ENCODE data around the gene CTBP2.
A peak's percentile ranks its signal among the peaks of the same experiment; 100 is the strongest.
"Not testable (repeated sequence)": the region's sequence is repeated elsewhere in the genome, so short reads cannot be mapped to it uniquely, and the experiment has no call there.

CTBP2 gene

DNA sequence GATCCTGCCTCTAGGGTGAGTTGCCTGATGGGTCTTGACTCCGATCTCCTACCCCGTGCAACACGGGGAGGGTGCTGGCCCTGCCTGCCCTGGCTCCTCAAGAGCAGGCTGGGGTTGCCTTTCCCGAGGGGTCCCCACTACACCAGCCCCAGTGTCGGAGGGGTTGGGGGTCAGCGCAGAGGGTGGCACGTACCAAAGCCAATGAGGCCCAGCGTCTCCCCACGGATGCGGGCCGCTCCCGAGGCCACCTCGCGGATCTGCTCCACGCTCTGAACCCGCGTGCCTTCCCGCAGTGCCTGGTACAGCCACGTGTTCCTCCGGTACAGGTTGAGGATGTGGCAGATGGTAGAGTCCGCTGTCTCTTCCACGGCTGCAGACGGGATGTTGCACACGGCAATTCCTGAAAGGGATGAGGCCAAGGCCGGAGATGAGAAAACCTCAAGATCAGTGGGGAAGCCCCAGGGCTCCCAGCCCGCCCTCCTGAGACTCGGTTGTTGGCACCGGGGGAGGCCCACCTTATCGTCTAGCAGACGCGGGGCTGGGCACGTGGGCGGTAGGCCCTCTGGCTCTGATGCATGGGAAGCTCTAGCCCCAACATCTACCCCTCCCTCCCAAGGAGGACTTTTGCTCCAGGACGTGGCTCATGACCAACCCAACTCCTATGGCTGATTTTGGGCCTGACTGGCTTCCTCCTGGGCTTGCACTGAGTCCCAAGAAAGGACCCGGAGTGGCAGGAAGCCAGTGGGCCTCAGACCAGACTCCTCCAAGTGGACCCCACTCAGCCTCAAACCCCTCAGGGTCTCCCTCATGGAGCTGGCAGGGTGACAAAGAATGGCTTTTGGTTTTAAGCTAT is 162.4 kb downstream of the CTBP2 start:
- no peak for DNase-seq
- in situ Hi-C loops (cut with MboI; ENCODE audit: low pct_unique_long_range_greater_than_20kb, low sequenced_read_pairs) = no loop called here

DNA sequence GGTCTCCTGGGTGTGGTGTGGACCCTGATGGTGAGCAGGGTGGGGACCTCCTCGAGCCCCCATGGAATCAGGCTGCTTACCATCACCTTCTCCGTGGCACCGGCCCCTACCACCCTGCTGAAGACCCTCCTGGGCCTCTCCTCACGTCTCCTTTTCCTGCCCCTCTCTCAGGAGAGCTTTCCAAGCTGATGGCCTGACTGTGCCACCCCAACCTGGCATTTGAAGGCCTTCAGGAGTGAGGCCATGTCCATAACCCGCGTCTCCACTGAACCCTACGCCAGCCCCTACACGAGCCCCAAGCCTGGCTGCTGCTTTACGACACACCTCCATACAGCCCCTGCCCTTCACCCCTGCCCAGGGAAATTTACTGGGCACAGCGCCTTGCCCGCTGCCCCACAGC is 163.1 kb downstream of the CTBP2 start:
- in situ Hi-C loops (cut with MboI; ENCODE audit: low pct_unique_long_range_greater_than_20kb, low sequenced_read_pairs) = no loop called here
- no peak for DNase-seq

DNA sequence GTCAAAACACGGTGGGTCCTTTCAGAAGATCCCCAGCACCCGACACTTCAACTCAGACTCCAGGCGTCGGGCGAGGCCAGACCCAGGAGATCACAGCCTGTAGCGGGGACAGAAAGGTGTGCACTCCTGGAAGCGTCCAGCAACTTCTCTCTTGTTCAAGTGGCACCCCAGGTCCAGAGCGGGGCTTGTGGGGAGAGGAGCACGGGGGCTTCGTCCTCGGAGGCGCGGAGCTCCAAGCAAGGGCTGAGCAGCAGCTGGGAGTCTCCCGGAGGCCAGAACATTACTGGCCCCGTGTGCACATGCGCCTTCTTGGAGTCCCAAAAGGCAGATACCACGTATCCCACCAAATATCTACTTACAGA is 163.5 kb downstream of the CTBP2 start:
- in situ Hi-C loops (cut with MboI; ENCODE audit: low pct_unique_long_range_greater_than_20kb, low sequenced_read_pairs) = no loop called here

DNA sequence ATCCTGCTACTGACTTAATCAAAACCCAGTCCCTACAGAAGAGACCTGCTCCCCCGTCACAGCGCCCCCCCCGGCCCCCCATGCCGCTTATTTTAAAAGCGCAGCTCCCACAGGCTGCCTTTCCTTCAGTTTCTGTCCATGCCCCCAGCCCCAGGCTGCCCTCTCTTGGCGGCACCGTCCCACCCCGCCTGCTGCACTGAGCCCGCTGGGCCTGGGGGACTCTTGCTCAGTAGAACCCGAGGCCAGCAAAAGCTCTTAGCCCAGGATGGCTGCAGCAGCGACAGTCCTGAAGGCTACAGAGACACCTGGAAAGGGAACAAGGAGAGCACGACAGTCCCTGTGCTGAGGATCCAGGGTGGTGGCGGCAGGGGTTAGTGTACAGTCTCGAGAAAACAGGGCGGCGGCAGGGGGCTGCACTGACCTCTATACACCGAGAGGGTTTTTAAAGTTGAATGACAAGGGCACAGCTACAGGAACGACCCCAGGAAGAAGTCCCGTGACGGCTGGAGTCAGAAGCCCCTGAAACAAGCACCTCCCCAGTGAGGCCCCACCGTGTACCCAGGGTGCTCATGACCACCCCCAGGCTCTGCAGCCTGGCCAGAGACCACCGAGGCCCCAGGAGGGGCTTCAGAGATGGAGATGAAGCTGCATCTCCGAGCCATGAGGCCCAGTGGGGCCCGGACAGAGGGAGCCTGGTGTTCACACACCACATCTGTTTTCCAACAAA is 164.1 kb downstream of the CTBP2 start:
- in situ Hi-C loops (cut with MboI; ENCODE audit: low pct_unique_long_range_greater_than_20kb, low sequenced_read_pairs) = no loop called here
- DNase-seq = no peak

More for the DNA sequence above, 163.5 kb downstream of the CTBP2 start:
- DNase-seq = no peak

DNA sequence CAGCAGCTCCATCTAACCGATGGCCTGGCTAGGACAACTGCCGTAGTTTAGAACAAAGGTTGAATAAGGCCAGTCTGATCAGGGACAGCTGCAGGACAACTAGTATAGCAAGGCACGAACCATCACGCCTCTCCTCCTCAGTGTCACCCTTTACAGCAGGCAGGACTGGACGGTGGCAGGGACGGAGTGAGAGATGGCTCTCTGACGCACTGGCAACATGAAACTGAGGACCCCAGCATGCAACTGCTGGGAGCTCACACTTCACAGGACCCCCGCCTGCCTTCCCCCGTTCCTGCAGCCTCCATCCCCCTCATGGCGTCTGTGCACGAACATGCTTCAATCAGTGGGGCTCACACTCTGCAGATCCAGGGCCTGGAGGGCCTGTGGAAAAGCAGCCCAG is 164.8 kb downstream of the CTBP2 start:
- DNase-seq = no peak
- in situ Hi-C loops (cut with MboI; ENCODE audit: low pct_unique_long_range_greater_than_20kb, low sequenced_read_pairs) = no loop called here

DNA sequence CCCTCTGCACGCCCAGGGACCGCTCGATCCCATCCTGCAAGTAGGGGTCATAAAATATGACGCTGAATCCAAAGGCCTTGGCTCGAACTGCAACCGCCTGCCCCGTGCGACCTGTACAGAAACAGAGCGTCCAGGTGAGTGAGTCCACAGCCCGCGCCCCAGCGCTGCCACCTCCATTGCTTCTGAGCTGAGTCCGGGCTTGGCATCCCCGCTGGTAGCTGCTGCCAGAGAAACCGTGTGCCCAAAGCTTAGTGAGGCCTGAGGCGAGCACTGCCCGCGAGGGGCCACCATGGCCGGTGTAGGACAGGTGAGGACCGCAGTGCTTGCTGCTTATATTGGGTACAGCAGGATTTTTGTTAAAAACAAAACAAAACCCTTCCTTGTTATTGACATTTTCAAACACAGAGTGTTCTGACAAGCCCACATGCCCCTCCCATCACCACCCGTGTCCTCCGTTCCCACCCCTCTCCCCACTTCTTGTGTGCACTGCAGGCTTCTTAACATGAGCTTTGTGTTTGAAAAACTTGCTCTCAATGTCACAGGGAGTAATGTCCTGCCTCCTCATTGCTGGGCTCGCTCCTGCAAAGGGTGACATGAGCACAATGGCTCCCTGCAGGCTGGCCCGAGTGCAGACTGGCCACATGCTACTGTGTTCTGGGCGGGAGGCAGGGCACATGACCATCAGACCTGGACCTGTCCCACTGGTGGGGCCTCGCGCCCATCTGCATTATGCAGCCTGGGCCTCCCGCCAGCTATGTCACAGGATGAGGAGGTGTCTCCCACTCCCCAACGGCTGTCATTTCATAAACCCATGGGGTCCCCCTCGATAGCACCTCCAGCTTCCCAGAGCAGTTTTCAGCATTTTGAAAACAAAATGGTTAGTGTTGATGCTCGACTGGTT is 165.5 kb downstream of the CTBP2 start:
- DNase-seq = no peak

DNA sequence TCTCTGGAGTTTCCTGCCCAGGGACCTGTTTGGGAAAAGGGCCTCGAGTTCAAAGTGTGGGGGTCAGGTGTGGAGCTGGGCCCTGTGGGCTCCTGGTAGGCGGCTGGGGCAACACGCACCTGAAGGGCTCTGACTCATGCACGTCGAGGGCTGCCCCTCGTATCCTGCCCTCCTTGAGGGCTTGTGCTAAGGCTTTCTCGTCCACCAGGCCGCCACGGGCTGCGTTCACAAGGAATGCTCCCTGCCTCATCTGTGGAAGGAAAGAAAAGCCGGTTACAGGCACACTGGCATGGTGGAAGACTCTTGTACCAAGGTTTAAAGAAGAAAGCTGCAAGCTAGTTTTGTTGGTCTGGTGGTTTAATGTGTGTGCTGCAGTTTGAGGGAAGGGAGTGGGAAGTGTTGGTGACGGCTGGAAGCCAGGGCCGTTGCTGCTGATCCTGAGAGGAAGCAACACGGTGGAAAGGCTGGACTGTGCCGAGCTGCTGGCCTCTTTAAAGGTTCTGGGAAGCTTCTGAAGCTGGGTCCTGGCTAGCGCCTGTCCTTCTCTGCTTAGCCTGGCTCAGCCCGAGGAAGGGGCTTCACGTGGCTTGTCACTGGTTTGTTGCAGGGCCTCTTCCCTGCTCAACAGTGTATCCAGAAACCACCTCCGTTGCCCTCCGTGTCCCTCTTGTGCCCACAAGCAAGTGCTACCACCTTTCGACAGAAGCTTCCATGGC is 166.5 kb downstream of the CTBP2 start:
- no peak for DNase-seq
- in situ Hi-C loops (cut with MboI; ENCODE audit: low pct_unique_long_range_greater_than_20kb, low sequenced_read_pairs) = no loop called here

More for the DNA sequence above, 165.5 kb downstream of the CTBP2 start:
- in situ Hi-C loops (cut with MboI; ENCODE audit: low pct_unique_long_range_greater_than_20kb, low sequenced_read_pairs) = no loop called here

DNA sequence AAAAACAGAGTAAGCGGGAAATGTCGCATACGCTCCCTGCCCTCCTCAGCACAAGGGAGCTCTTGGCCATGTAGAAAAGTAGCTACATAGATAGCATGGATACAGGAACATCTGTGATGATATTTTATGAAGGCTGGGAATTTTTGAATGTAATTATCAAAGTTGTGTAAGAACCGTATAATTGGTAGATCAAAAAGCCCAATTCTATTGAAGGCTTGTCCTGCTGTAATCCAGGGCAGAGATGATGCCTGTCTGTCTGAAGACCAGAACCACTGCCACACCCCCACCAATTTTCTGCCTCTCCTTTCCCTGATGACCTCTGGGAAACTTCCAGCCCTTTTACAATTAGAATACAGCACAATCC is 167.0 kb downstream of the CTBP2 start:
- in situ Hi-C loops (cut with MboI; ENCODE audit: low pct_unique_long_range_greater_than_20kb, low sequenced_read_pairs) = no loop called here
- no peak for DNase-seq

DNA sequence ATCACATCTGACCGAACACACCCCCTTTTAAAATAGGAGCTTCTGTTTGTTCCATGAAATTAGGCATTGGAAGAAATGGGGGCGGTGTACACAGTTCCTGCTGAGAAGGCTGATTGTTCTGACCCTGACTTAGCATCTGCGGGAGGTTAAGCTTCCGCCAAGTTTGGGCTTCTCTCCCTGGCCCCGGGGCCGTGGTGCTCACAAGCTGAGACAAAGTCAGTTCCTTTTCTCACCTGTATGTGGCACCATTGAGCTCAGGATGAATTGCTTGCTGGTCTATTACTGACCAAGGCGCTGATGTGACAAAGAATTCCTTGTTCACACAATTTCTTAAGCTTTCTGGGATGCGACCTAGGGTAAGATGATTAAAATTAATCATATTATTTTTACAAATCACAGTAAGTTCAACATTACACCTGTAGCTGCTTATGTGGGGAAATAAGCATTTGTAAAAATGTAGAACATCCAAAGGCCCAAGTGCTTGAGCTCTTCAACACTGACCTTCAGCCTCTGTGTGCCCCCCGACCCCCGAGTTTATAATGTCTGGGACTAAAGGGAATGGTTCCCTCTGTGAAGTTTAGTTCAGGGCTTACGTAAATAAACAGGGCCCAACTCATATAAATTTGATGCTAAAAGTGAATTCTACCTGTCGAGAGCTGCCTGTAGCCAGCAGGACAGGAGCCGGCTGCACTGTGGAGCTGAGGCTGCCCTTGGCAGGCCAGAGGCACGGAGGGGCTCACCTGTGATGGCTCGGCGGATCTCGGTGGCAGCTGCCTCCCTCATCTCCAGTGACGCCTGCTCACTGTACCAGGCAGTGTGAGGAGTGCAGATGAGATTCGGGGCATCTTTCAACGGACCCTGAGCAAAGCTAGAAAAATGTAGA is 167.7 kb downstream of the CTBP2 start:
- peak; percentile 65 for DNase-seq
- in situ Hi-C loops (cut with MboI; ENCODE audit: low pct_unique_long_range_greater_than_20kb, low sequenced_read_pairs) = no loop called here

DNA sequence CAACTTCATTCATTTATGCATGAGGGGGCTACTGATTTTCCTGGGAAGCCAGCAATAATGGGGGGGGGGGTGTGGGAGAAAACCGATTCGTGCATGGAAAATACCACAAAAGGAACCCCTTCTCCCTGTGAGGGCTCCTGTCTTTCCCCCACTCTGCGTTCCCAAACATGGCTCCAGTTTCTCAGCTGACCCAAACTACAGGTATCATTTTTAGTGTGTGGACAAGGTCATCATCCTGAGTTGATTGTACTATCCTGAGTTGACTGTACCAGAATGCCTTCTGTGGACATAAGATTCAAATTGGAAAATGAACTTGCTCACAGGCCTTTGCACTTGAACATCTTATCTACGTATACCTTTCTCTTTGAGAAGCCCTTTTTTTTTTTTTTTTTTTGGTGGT is 168.5 kb downstream of the CTBP2 start:
- in situ Hi-C loops (cut with MboI; ENCODE audit: low pct_unique_long_range_greater_than_20kb, low sequenced_read_pairs) = no loop called here
- no peak for DNase-seq

DNA sequence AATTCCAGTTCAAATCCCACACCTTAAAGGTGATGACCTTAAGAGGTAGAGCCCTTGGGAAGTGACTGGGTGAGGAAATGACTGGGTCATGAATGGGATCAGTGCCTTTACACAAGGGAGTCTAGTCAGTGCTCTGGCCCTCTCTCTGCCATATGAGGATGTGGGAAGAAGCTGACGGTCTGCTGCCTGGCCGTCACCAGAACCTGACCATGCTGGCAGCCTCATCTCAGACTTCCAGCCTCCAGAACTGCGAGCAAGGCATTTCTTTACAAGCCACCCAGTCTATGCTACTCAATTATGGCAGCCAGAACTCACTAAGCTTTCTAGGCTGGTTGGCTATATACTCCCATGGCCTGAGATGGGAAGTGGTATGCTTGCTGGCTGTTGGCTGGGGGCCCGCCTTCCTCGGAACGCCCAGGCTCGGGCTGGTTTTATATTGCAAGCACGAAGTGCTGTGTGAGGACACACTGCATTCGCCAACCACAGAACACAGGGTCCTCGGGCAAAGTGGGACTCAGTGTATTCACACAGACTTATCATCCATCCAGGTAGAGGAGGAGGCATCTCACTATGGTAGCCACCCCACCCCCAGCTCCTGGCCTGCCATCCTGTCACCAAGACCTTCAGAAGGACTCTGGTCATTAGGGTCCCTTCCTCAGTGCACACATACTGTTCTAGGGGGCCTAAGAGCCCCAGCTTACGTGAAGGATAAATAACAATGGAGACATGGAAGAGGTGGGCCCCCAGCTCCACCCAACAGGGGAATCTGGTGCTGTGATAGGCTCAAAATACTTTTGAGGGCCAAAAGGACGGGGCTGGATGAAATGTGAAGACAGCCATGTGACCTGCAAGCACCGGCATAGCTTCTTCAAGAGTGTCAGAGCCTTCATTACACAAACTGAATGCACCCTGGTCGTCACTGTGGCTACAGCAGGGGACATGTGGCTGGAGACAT is 169.4 kb downstream of the CTBP2 start:
- no peak for DNase-seq
- in situ Hi-C loops (cut with MboI; ENCODE audit: low pct_unique_long_range_greater_than_20kb, low sequenced_read_pairs) = no loop called here

DNA sequence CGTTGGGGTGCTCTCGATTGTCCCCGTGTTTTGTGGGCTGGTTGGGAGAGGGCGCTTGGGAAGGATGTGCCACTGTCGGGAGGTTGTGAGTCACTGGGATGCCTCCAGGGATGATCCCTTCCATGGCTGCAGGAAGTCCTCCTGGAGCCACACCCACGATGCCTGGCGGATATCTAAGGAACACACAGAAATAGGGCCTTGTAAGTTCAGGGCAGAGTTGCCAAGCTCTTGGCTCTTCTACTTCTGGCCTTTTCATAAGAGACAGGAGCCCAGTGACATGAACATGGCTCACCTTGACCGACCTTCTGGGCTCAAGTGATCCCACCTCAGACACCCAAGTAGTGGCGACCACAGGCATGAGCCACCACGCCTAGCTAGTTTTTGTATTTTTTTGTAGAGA is 170.8 kb downstream of the CTBP2 start:
- DNase-seq = no peak
- in situ Hi-C loops (cut with MboI; ENCODE audit: low pct_unique_long_range_greater_than_20kb, low sequenced_read_pairs) = no loop called here

DNA sequence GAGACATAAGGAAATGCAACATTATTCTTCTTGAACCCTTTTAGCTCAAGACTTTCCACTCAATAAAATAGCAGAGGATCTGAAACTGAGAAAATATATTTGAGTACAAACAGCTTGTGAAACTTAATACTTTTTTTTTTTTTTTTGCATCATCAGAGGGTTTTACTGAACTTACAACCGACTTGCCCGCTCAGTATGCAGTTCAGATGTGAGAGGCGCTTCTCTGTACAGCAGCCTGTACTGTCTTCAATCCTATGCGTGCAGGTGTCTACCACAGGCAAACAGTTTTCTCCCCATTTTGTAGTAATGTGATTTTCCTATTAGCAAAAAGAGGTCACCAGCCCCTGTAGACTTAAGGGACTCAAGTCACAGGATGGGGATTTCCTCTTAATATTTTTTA is 171.6 kb downstream of the CTBP2 start:
- in situ Hi-C loops (cut with MboI; ENCODE audit: low pct_unique_long_range_greater_than_20kb, low sequenced_read_pairs); DNase-seq: not testable (repeated sequence)

DNA sequence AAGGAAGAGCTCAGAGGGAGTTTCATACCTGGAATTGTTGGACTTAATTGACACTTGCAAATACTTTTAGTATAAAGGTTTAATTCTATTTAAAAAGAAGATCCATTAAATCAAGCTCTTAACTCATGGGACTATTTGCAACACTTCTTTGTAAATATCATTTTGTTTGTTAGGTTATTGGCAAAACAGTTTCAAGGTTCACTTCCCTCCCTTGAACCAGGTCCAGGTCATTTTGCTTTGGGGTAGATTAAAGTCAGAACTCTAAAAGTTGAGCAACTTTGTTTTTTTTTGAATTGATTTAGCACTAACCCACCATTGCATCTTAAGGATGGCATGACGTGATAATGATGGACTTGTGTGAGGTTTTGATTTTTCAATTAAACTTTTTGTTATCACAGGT is 172.6 kb downstream of the CTBP2 start:
- in situ Hi-C loops (cut with MboI; ENCODE audit: low pct_unique_long_range_greater_than_20kb, low sequenced_read_pairs) = no loop called here

DNA sequence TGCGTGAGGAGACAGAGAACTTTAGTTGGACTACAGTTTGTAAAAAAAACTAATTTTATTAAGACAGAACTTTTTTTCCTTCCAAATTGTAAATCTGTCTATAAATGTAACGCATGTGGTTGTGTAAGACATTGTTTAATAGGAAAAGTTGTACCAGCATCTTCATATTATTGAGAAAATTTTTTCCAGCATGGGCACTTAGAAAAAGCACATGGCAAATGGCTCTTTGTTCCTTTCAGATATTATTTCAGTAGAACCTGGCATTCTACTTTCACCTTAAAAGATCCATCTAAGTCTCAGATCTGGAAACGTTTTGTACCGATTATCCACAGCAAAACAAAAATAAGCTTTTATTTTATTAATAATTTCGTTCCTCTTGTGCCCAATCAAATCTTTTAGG is 175.2 kb downstream of the CTBP2 start:
- in situ Hi-C loops (cut with MboI; ENCODE audit: low pct_unique_long_range_greater_than_20kb, low sequenced_read_pairs) = no loop called here
- no peak for DNase-seq

More for the DNA sequence above, 172.6 kb downstream of the CTBP2 start:
- DNase-seq = no peak

DNA sequence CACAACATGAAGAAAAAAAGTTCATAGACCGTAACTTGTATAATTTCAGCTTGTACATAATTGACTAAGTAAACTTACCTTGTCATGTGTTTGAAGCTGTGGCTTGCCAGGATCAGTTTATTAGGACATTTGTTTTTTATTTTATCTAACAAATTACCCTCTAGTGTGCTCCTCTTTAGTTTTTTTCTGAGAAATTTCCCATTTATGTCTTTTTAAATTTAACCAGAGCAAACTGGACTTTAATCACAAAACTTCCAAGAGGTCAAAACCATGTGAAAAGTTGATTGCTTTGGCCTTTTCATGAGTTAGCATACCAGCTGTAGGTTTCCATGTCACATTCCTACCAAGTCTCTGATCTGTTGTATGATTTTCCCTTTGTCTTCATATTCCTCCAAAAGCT is 176.0 kb downstream of the CTBP2 start:
- DNase-seq = no peak
- in situ Hi-C loops (cut with MboI; ENCODE audit: low pct_unique_long_range_greater_than_20kb, low sequenced_read_pairs) = no loop called here

DNA sequence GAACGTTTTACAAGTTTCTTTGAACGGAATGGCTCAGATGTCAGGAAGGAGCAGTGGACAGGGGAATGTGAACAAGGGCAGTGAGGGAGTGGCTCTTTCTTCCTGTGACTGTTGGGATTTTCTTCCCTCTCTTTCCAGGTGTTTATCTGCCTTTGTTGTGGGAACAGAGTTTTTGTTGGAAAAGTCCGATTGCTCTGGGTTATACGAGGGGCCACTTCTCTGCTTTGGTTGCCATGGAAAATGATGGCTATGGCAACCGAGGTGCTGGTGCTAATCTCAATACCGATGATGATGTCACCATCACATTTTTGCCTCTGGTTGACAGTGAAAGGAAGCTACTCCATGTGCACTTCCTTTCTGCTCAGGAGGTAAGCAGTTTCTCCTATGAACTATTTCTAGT is 177.0 kb downstream of the CTBP2 start:
- in situ Hi-C loops (cut with MboI; ENCODE audit: low pct_unique_long_range_greater_than_20kb, low sequenced_read_pairs) = no loop called here

More for the DNA sequence above, 177.0 kb downstream of the CTBP2 start:
- peak; percentile 50 for DNase-seq
